H1 (cell line): ENCODE data around the gene ITGA5. TPM values are rescaled to one million over a fixed set of nuclear protein-coding genes. Genes with fewer than 3 reads are reported as not detected.

Source experiments
- ATF3 ChIP-seq: IDR thresholded peaks from 2 replicates; pipeline ENCODE4 v1.6.1; 2011; ENCODE audit warnings: low read depth, mild to moderate bottlenecking, low read length; ENCODE audit not compliant: insufficient read depth
- HDAC6 ChIP-seq: IDR thresholded peaks from one replicate; pipeline ENCODE4 v1.7.1; 2012; ENCODE audit warnings: low read depth, mild to moderate bottlenecking, inconsistent platforms, low read length, moderate library complexity
- JUND ChIP-seq: IDR thresholded peaks from 2 replicates; pipeline ENCODE4 v1.6.1; 2011; ENCODE audit warnings: mild to moderate bottlenecking, improper control_type of control experiment, low read length
- KDM1A ChIP-seq: fragments of 200-600, 300-600 bp; sonication (generic); IDR thresholded peaks from 2 replicates; pipeline ENCODE4 v1.7.1; 2016; ENCODE audit warnings: mild to moderate bottlenecking, low read length, borderline replicate concordance
- KDM5A ChIP-seq: fragments of 200-600 bp; IDR thresholded peaks from 2 replicates; pipeline ENCODE4 v1.7.1; 2012; ENCODE audit warnings: mild to moderate bottlenecking, low read length, inconsistent platforms, mixed read lengths
- NANOG ChIP-seq: IDR thresholded peaks from 2 replicates; pipeline ENCODE4 v1.6.1; 2011; ENCODE audit warnings: low read length, low read depth, mild to moderate bottlenecking, inconsistent platforms; ENCODE audit not compliant: insufficient read depth, poor library complexity, severe bottlenecking
- POLR2A ChIP-seq, 2 experiments: IDR thresholded peaks; 1 replicate in 1 of 2; 2 replicates in 1 of 2; pipeline ENCODE4 v1.6.1; 2011; ENCODE audit warnings: low read depth in 2 of 2, low read length in 2 of 2, mild to moderate bottlenecking in 2 of 2; ENCODE audit errors: control extremely low read depth in 1 of 2
- POLR2AphosphoS5 ChIP-seq: IDR thresholded peaks from 2 replicates; pipeline ENCODE4 v1.6.1; 2011; ENCODE audit warnings: low read depth, low read length
- POU5F1 ChIP-seq: IDR thresholded peaks from 2 replicates; pipeline ENCODE4 v1.6.1; 2011; ENCODE audit warnings: low read depth, mild to moderate bottlenecking, low read length, moderate library complexity
- RBBP5 ChIP-seq: IDR thresholded peaks from 2 replicates; pipeline ENCODE4 v1.7.1; 2012; ENCODE audit warnings: low read depth, mild to moderate bottlenecking, inconsistent platforms, low read length, moderate library complexity, borderline replicate concordance
- SIN3A ChIP-seq, 2 experiments: IDR thresholded peaks in 1 of 2; conservative IDR thresholded peaks in 1 of 2; 2 replicates each; pipeline ENCODE4 v1.6.1; 2011 to 2012; ENCODE audit warnings: low read length in 2 of 2, improper control_type of control experiment in 1 of 2, low read depth in 1 of 2, mild to moderate bottlenecking in 1 of 2
- SP1 ChIP-seq: IDR thresholded peaks from 2 replicates; pipeline ENCODE4 v1.6.1; 2011; ENCODE audit warnings: low read depth, low read length
- TAF1 ChIP-seq: IDR thresholded peaks from 2 replicates; pipeline ENCODE4 v1.6.1; 2011; ENCODE audit warnings: mild to moderate bottlenecking, low read depth, low read length
- TAF7 ChIP-seq: optimal IDR thresholded peaks from 2 replicates; pipeline ENCODE3; 2011; ENCODE audit warnings: low read depth, mild to moderate bottlenecking, inconsistent platforms, low read length, moderate library complexity, borderline replicate concordance
- TEAD4 ChIP-seq: IDR thresholded peaks from 2 replicates; pipeline ENCODE4 v1.6.1; 2012; ENCODE audit warnings: low read depth, low read length, inconsistent platforms, mixed read lengths
- YY1 ChIP-seq: IDR thresholded peaks from 2 replicates; pipeline ENCODE4 v1.6.1; 2011; ENCODE audit warnings: low read depth, mild to moderate bottlenecking, low read length
- ZNF274 ChIP-seq: IDR thresholded peaks from 2 replicates; pipeline ENCODE4 v1.7.0; 2012; ENCODE audit warnings: low read length, borderline replicate concordance; ENCODE audit errors: extremely low read depth
- polyA plus RNA-seq, 7 experiments: library from polyadenylated mRNA; depleted of rRNA in 3 of 7; stranded (reverse) in 5 of 7; unstranded in 2 of 7; fragments of >200 nt in 5 of 7; fragments of 200-250 nt in 2 of 7; gene quantifications; 1 replicate in 5 of 7; 2 replicates in 1 of 7; 4 replicates in 1 of 7; pipeline versions ENCODE4 v1.2.1 to v1.2.3, GENCODE V29; 2011 to 2013; ENCODE audit warnings: missing spikeins in 2 of 7, mixed read lengths in 2 of 7
- total RNA-seq: library from RNA; stranded (reverse); fragmentation: NEBNext Ultra II Directional; extraction: Animal tissue kit (Norgen Biotek cat#: 25700); gene quantifications from 2 replicates; pipeline ENCODE4 v1.2.1, GENCODE V29; 2021

The ITGA5 gene
- total and polyA plus RNA-seq, 2 of the 8 experiments (the other 6 are each of a cell fraction or from before 2014, with no cell fraction given), result 11.6 to 19.4 TPM

- TF ChIP-seq KDM1A (no peak), TAF7 (no peak), SP1 (peak; percentile 75), POU5F1 (0 out of 2 replicates have a peak, but pooled peaks have one; percentile 42), ATF3 (no peak), POLR2AphosphoS5 (peak; percentile 28; the same call in 1 of the 2 replicates), TEAD4 (no peak), HDAC6 (no peak), SIN3A (conservative IDR thresholded peaks at IDR 0.05 in 1 of 2, IDR thresholded peaks at IDR 0.05 in 1 of 2; ENCODE audit: low read depth in 1 of 2, low read length in 2 of 2) (peak in 1 of 2 experiments; percentile 52; a peak in 1 of 4 replicates), TAF1 (peak; percentile 49; the same call in 1 of the 2 replicates), KDM5A (no peak), NANOG (peak; percentile 64), JUND (peak; percentile 28; the same call in 1 of the 2 replicates), POLR2A (IDR thresholded peaks at IDR 0.05; ENCODE audit: control extremely low read depth in 1 of 2, low read depth in 2 of 2, low read length in 2 of 2) (peak in 1 of 2 experiments; percentile 41; a peak in 1 of 3 replicates), YY1 (peak; percentile 40; the same call in 1 of the 2 replicates), RBBP5 (peak; percentile 86; the same call in 1 of the 2 replicates), ZNF274 (no peak)
Measured at GRCh38 chr12:54352022-54352531, 67.0 kb downstream of the ITGA5 start (continued).
